Nephron progenitor cell (in vitro differentiated cells): ENCODE measurements around the gene FARP2.
"Not testable (repeated sequence)": the region's sequence is repeated elsewhere in the genome, so short reads cannot be mapped to it uniquely, and the experiment has no call there.

Source experiments
- DNase-seq: peaks from one replicate; pipeline ENCODE4 v3.0.0; 2021
- H3K27ac Mint-ChIP-seq: 2 replicates; pipeline ENCODE4 v1.8.0; 2021; ENCODE audit warnings: mild to moderate bottlenecking, moderate library complexity, mixed read lengths
- H3K27me3 Mint-ChIP-seq: 2 replicates; pipeline ENCODE4 v1.8.0; 2021; ENCODE audit warnings: mild to moderate bottlenecking, low read depth, mixed read lengths; ENCODE audit not compliant: poor library complexity
- H3K36me3 Mint-ChIP-seq: 2 replicates; pipeline ENCODE4 v1.8.0; 2021; ENCODE audit warnings: low read depth, mixed read lengths
- H3K4me1 Mint-ChIP-seq: 2 replicates; pipeline ENCODE4 v1.8.0; 2021; ENCODE audit warnings: mixed read lengths
- H3K4me3 Mint-ChIP-seq: 2 replicates; pipeline ENCODE4 v1.8.0; 2021; ENCODE audit warnings: mild to moderate bottlenecking, moderate library complexity, mixed read lengths
- H3K9me3 Mint-ChIP-seq: 2 replicates; pipeline ENCODE4 v1.8.0; 2021; ENCODE audit warnings: mild to moderate bottlenecking, moderate library complexity, mixed read lengths
- CTCF ChIP-seq: fragments of 200-600 bp; sonication (generic); IDR thresholded peaks from 2 replicates; pipeline ENCODE4 v1.5.0; 2021; ENCODE audit warnings: antibody characterized with exemption

Gene FARP2

DNA sequence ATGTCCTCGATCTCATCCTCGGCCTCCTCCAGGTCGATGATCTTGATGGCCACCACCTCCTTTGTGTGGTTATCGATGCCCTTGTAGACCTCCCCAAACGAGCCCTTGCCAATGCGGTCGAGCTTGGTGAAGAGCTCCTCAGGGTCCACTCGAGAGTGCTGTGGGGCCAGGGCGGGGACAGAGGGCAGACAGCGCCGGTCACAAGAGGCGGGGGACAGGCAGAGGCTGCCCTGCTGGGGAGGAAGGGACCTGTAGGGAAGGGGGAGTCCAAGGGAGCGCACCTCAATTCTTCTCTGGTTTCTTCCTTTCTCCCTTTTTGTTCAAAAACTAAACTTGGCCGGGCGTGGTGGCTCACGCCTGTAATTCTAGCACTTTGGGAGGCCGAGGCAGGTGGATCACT, 145.5 kb downstream of the FARP2 start:
- TF ChIP-seq CTCF = no peak
- Mint-ChIP-seq H3K9me3 (no peaks in the 10 kb centered on the region), H3K27me3 (no peaks in the 10 kb centered on the region), H3K36me3 (peaks cover 10% of the 10 kb centered on the region), H3K4me3 (no peak overlapping the region), H3K27ac (no peak overlapping the region), H3K4me1 (peaks cover 26% of the 10 kb centered on the region)
- DNase-seq = no peak

GRCh38 chr2:241502281-241502680, 146.2 kb downstream of the FARP2 start:
- Mint-ChIP-seq H3K36me3 (peaks cover 10% of the 10 kb centered on the region), H3K9me3 (no peaks in the 10 kb centered on the region)

GRCh38 chr2:241503776-241504392, 147.8 kb downstream of the FARP2 start:
- H3K27ac Mint-ChIP-seq = no peak overlapping the region
- H3K9me3 Mint-ChIP-seq = no peaks in the 10 kb centered on the region
- no peaks in the 10 kb centered on the region for H3K27me3 Mint-ChIP-seq
- TF ChIP-seq CTCF = no peak
- peaks cover 10% of the 10 kb centered on the region for H3K36me3 Mint-ChIP-seq
- no peak overlapping the region for H3K4me3 Mint-ChIP-seq
- peaks cover 37% of the 10 kb centered on the region for H3K4me1 Mint-ChIP-seq
- DNase-seq = no peak

More at GRCh38 chr2:241502281-241502680, 146.2 kb downstream of the FARP2 start:
- H3K27ac Mint-ChIP-seq = no peak overlapping the region
- H3K4me1 Mint-ChIP-seq = peaks cover 33% of the 10 kb centered on the region
- H3K27me3 Mint-ChIP-seq = no peaks in the 10 kb centered on the region
- no peak for TF ChIP-seq CTCF
- no peak overlapping the region for H3K4me3 Mint-ChIP-seq
- DNase-seq = no peak

DNA sequence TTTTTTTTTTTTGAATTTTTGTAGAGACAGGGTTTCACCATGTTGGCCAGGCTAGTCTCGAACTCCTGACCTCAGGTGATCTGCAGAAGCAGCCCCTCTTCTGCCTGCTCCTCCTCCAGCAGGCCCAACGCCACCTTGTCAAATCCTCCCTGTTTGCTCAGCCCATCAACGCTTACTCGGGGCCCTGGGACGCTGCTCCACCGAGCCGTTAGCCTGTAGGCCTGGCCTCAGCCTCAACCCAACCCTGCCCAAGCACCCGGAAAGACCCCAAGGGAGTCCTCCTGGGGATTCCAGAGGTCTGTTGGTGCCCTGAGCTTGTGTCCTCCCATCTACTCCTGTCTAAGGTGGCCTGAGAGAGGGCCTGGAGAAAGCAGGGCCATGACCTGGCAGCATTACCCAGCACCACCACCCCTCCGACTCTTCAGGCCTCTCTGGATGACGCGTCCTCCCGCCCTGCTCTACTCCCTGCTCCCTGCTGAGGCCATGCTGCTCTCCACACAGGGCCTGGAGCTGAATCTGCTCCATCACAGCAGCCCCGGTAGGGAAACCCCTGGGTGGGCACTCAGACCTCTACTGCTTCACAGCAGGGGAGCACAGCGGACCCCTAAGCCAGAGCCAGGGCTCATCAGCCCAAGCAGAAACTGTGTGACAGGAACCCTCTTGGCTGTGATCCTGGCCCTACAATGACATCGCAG, 149.1 kb downstream of the FARP2 start:
- no peaks in the 10 kb centered on the region for H3K9me3 Mint-ChIP-seq
- H3K36me3 Mint-ChIP-seq = peaks cover 10% of the 10 kb centered on the region
- TF ChIP-seq CTCF = no peak
- peak overlapping the region; percentile 85 for H3K27ac Mint-ChIP-seq
- H3K4me1 Mint-ChIP-seq = peaks cover 43% of the 10 kb centered on the region
- H3K27me3 Mint-ChIP-seq = peaks cover 5% of the 10 kb centered on the region
- no peak for DNase-seq
- H3K4me3 Mint-ChIP-seq = peak overlapping the region; percentile 34

- H3K36me3 Mint-ChIP-seq = peaks cover 10% of the 10 kb centered on the region
- H3K4me1 Mint-ChIP-seq = peaks cover 43% of the 10 kb centered on the region
- H3K4me3 Mint-ChIP-seq = peak overlapping the region; percentile 34
- peaks cover 5% of the 10 kb centered on the region for H3K27me3 Mint-ChIP-seq
- no peak overlapping the region for H3K27ac Mint-ChIP-seq
- DNase-seq = no peak
- no peak for TF ChIP-seq CTCF
- H3K9me3 Mint-ChIP-seq = no peaks in the 10 kb centered on the region
These were observed 149.7 kb downstream of the FARP2 start for GRCh38 chr2:241505781-241506201.

DNA sequence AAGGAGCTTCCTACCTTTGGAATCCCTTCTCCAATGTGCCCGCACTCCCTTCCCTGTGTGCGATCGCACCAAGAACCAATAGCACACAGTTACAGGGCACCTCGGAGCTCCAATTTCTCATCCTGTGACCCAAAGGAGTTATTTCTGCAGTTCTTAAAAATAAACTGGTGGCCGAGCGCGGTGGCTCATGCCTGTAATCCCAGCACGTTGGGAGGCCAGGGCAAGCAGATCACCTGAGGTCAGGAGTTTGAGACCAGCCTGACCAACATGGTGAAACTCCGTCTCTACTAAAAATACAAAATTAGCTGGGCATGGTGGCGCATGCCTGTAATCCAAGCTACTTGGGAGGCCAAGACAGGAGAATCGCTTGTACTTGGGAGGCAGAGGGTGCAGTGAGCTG, 150.2 kb downstream of the FARP2 start:
- not testable (repeated sequence) for H3K27ac Mint-ChIP-seq, H3K27me3 Mint-ChIP-seq, H3K36me3 Mint-ChIP-seq, DNase-seq, H3K9me3 Mint-ChIP-seq
- H3K4me1 Mint-ChIP-seq = peaks cover 43% of the 10 kb centered on the region
- H3K4me3 Mint-ChIP-seq = peak overlapping the region; percentile 86
